ENCODE measurements around the gene LIMK1.
A peak's percentile ranks its signal among the peaks of the same experiment; 100 is the strongest.
"Not testable (repeated sequence)": the region's sequence is repeated elsewhere in the genome, so short reads cannot be mapped to it uniquely, and the experiment has no call there.

The LIMK1 gene

DNA sequence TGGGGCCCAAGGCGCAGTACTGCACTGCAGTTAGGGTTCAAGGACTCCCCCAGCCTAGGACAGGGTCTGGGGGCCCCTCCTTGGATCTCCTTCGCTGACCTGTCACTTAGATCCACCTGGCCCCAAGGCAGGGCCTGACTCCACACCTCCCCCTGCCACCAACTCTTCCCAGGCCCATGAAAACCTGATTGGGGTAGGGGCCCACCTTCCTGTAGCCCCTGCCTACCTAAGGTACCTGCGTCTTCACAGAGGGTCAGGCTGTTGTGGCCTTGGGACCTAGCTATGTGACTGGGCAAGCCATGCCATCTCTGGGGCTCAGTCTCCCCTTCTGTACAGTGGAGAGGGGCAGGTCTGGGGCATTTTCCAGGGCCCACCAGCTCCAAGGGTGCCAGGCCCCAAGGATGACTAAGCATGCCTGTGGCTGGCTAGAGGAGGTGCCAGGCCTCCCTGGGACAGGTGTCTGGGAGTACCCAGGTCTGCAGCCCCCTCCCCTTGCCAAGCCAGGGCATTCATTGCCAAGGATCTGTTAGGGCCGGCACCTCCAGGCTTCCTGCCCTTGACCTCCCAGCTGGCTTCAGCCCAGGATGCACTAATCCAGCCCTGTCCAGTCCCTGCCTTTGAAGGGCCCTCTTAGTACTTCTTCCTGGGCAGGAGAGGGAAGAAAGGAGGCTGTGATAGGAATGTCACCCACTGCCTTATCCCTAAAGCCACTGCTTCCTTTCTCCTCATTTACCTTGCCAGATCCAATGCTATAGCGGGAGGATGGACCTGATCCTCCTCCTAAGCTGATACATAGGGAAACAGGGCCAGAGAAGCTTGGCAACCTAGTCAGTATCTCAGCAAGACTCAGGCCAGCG is 1.3 kb downstream of the LIMK1 start:
- DNase-seq: no peak

DNA sequence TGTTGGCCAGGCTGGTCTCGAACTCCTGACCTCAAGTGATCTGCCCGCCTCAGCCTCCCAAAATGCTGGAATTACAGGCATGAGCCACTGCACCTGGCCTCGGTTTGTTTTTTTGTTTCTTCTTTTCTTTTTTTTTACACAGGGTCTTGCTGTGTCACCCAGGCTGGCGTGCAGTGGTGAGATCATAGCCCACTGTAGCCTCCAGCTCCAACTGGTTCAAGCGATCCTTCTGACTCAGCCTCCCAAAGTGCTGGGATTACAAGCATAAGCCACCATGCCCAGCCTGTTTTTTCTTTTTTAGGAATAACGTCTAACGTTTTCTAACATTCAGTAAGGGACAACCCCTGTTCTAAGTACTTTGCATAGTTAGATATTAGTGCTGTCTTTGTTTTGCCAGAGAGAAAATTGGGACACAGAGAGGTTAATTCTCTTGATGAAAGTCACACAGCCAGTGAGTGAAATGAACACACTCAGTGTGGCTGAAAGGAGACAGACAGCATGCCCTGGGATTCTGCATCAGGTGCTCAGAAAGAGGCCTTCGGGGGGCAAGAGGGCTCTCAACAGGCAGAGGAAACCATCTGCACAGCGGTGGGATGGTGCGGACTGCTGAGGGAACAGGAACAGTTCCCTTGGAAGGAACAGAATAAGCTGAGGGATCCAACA is 4.3 kb downstream of the LIMK1 start:
- no peak for DNase-seq

DNA sequence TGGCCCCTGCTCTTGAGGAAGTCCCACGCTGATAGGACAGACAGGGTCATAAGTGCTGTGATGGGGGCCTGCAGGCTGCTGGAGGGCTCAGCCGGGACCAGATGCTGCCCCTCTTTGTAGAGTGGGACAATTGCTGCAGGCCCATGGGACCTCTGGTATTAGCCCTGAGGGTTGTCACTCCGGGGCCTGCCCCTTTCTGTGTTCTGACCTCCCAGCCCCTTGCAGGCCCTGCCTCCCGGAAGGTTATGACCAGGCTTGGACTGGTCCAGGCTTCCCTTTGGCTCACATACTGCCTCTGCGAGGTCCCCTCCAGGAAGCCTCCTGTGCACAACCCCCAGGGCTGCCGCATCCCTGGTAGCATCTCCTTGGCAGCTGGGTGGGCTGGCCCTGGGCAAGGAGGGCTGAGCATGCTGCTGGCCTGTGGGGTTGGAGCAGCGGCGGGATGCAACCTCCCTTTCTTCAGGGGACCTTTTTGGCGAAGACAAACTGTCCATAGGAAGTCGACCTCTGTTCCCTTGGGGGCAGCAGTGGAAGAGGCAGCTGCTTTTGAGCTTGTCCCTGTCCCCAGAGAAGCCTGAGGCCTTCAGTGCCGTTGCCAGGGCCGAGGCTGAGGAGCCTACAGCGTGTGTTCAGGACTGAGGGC is 8.8 kb downstream of the LIMK1 start:
- no peak for DNase-seq

DNA sequence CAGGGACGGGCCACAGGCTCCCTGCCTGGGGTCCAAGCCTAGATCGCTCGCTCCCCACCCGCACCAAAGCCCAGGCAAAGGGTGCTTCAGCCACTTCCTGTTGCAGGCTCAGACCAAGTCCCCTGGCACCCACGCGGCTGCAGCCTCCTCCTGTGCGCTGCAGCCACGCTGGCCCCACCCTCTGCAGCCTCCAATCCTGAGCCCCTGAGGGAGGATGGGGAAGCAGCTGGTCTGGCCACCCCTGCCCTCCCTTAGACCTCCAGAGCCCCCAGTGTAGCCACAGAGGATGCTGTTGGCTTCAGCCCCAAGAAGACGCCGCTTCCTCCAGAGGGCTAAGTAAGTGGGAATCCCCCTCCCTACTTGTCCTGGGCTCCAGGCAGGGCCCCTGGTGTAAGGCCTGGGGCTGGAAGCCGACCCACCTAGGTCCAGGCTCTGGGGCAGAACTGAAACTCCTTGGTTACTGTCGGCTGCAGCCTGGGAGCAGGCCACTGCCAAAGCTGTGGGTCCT is 9.4 kb downstream of the LIMK1 start:
- DNase-seq: peak; percentile 23

DNA sequence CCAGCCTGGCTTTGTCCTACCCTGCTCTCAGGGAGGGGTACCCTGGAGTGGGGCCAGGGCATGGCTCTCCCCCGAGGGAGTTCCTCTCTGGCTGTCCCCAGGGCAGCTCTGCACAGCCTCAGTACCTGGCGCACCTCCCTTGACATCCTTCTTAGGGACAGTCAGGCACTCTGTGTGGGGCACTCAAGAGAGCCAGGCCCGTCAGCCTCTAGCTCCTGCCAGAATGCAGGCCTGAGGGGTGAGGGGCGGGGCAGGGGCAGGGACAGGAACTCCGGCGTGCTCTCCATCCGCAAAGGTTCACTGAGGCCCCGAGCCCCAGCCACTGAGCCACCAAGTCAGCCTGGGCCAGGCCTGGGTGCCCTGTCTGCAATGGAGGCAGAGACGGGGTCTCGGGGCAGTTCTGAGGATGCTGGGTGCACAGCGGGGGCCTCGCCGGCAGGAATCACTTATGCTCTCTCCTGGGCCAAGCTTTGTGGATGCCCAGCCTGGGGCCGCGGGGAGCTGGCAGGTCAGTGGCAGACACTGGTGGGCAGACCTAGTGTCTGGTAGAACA is 10.1 kb downstream of the LIMK1 start:
- no peak for DNase-seq

DNA sequence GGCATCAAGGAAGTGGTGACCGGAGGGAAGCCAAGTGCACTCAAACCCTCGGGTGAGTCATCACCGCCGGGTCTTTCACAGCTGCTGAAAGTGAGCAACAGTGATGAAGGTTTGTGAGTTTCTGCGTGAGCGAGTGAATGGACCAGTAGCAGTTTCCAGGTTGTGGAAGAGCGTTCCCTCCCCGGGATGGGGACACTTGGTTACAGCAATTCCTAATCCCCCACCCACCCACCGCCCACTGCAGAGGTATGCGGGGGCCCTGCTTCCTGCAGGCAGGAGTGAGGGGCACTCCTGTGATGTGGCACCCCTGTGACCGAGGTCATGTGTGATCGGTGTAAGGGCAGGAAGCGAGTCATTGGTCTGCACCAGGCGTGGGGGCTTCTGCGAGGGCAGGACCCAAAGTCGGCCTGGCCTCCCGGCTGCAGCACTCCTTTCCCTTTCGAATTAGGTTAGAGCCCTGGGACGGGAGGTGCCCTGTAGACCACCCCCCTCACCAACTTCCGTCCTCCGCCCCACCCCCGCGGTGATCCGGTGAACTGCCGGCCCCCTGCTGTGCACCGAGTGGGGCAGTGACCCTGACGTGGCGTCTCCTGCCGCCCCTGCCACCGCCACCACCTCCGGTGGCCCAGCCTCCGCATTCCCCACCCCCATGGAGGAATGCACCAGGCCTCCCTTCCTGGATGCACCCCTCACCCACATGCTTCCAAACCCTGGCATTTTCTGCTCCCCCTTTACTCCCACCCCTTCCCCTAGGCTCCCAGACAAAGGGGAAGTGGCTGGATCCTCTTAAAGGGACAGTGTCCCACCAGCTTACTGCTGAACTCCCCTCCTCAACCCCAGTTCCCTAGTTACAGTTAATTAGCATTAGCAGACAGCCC is 10.9 kb downstream of the LIMK1 start:
- peak; percentile 78 for DNase-seq

DNA sequence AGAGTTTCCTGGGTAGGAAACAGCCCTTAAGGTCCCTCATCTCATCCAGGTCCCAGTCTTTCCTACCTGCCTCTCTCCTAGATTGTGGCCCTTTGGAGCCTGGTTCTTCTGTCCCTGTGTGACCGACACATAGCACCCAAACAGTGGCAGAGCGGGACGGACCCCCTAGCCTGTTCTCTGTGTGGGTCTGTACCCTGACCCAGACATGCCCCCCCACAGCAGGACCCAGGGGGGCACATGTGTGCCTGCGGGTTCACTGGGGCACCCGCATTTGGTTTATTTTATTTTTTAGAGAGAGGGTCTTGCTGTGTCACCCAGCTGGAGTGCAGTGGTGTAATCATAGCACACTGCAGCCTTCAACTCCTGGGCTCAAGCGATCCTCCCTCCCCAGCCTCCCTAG is 11.5 kb downstream of the LIMK1 start:
- DNase-seq: no peak

DNA sequence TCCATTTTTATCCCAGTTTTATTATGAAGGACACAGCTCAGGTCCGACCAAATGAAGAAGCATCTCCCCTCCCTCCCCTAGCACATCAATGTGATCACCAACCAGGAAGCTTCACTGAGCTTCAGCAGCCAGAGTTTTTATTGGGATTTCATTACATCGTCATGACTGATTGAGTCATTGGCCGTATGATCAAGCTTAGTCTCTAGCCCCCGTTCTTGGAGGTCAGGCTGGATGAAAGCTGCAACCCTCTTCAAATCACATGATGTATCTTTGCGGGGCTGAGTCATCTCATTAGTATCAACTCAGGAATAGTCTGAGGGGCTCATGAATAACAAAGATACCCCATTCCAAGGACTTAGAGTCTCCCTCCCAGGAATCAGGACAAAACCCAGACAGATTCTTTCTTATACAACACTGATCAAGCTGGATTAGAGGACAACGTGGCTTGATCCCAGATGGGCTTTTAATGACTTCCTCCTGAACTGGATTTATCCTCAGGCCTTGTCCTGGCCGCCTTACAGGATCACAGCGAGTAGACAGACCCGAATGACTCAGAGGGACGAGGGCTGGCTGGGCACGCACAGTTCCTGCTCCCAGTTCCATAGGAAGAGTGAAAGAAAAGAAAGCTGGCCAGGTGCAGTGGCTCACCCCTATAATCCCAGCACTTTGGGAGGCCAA is 14.5 kb downstream of the LIMK1 start:
- no peak for DNase-seq

DNA sequence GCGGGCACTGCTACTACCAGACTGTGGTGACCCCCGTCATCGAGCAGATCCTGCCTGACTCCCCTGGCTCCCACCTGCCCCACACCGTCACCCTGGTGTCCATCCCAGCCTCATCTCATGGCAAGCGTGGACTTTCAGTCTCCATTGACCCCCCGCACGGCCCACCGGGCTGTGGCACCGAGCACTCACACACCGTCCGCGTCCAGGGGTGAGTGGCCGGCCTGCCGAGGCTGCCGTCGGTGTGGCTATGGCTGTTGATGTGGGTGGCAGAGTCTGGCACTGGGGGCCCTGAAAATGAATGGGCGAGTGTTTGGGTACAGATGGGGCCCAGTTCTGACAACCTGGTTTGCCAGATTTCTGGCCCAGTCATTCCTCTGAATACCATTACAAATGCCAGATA is 15.4 kb downstream of the LIMK1 start:
- DNase-seq: no peak

DNA sequence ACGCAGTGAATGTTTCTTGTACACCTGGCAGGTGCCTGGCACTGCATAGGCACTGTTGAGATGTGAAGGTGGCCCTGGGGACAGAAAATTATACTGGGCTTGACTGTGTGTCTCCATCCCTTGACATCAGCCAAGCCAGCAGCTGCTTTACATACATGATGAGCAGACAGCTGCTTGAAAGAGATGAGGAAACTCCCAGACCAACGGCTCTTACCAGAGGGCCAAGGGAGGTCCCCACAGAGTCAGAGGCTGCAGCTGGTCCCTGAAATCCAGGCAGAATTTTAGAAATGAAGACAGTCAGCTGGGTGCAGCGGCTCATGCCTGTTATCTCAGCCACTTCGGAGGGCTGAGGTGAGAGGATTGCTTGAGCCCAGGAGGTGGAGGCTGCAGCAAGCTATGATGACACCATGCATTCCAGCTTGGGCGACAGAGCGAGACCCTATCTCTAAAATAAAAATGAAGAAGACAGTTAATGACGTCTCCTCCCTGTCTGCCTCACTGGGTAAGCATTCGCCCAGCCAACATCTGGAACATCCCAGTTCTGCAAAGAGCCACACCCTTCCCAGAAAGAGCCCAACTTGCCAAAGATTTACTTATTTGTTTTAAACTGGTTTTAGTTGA is 17.6 kb downstream of the LIMK1 start:
- no peak for DNase-seq

DNA sequence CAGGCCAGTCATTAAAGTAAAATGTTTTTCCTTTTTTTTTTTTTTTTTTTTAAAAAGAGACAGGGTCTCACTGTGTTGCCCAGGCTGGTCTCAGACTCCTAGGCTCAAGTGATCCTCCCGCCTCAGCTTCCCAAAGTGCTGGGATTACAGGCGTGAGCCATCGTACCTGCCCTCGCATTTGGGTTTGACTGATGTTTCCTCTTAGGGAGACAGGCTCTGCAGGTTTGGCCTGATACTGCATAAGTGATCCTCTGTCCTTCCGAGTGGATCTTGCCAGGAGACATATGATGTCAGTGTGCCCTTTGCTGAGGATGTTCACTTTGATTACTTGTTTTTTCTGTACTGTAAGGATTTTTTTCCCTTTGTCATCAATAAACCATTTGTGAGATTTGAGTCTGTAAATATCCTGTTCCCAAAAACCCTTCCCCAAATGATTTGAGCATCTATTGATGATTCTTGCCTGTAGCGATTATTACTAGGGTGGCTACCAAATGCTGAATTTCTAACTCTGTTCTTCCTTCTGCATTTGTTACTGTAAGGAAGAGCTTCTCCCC is 19.7 kb downstream of the LIMK1 start:
- DNase-seq: no peak

DNA sequence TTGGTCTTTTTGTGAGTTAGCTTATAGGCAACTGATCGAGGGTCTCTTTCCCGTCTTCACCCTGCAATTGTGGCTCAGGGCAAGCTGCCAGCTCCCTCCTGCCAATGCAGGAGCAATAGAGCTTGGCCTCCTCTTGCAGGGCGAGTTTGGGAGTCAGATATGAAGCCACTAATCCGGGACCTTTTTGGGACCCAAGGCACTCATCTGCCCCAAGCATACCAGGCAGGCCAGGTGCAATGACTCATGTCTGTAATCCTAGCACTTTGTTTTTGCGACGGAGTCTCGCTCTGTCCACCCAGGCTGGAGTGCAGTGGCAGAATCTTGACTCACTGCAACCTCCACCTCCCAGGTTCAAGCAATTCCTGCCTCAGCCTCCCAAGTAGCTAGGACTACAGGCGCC is 21.1 kb downstream of the LIMK1 start:
- no peak for DNase-seq

DNA sequence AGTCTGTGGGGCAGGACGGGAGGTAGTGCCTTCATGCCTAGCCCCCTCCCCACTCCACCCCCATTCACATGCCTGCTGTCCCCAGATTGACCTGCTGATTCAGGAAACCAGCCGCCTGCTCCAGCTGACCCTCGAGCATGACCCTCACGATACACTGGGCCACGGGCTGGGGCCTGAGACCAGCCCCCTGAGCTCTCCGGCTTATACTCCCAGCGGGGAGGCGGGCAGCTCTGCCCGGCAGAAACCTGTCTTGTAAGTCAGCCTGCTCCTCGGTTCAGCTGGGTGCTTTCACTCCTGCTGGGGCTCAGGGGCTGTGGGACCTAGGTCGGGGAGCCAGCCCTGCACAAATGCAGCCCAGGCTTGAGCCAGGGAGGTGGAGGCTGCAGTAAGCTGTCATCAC is 22.4 kb downstream of the LIMK1 start:
- DNase-seq: no peak

DNA sequence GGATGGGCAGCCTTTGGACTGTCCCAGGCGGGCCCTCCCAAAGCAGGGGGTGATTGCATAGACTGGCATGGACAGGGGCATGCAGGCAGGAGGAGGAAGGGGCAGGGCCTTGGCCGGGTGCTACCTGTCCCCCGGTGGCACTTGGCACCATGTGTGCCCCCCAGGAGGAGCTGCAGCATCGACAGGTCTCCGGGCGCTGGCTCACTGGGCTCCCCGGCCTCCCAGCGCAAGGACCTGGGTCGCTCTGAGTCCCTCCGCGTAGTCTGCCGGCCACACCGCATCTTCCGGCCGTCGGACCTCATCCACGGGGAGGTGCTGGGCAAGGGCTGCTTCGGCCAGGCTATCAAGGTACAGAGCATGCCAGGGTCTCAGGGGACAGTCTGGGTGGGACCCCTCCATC is 23.2 kb downstream of the LIMK1 start:
- DNase-seq: no peak

DNA sequence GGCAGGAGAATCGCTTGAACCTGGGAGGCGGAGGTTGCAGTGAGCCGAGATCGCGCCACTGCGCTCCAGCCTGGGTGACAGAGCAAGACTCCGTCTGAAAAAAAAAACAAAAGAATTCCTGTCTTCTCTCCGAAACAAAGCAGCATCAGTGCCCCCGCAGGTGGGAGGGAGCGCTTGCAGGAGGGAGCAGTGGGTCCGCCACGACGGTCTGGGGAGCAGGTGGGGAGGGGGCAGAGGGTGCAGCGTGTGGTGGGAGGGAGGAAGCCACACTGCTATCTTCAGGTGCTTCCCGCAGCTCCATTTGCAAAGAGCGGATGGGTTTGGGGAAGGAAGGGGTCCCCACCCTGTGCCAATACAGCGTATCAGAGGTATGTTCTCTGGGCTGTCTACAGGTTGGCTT is 31.7 kb downstream of the LIMK1 start:
- no peak for DNase-seq

DNA sequence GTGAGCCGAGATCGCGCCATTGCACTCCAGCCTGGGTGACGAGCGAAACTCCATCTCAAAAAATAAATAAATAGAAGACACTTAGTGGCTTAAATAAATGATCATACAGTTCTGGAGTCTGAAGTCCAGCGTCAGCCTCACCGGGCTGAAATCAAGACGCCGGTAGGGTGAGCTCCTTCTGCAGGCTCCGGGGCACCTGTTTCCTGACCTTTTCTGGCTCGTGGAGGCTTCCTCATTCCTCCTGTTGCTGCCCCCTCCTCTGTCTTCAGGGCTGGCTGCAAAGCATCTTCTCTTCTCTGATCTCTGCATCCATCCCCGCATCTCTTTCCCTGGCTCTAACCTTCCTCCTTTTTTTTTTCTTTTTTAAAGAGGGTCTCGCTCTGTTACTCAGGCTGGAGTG is 32.8 kb downstream of the LIMK1 start:
- DNase-seq: no peak

DNA sequence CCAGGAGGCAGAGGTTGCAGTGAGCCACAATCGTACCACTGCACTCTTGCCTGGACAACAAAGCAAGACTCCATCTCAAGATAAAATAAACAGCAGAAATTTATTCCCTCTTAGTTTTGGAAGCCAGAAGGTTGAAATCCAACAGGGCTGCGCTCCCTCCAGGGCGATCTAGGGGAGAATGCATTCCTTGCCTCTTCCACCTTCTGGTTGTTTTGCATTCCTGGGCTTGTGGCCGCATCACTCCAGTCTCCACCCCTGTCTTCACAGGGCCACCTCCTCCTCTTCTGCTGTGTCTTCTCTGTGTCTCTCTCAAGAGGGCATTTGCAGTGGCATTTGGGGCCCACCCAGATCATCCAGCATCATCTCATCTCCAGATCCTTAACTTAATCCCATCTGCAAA is 36.2 kb downstream of the LIMK1 start:
- no peak for DNase-seq

DNA sequence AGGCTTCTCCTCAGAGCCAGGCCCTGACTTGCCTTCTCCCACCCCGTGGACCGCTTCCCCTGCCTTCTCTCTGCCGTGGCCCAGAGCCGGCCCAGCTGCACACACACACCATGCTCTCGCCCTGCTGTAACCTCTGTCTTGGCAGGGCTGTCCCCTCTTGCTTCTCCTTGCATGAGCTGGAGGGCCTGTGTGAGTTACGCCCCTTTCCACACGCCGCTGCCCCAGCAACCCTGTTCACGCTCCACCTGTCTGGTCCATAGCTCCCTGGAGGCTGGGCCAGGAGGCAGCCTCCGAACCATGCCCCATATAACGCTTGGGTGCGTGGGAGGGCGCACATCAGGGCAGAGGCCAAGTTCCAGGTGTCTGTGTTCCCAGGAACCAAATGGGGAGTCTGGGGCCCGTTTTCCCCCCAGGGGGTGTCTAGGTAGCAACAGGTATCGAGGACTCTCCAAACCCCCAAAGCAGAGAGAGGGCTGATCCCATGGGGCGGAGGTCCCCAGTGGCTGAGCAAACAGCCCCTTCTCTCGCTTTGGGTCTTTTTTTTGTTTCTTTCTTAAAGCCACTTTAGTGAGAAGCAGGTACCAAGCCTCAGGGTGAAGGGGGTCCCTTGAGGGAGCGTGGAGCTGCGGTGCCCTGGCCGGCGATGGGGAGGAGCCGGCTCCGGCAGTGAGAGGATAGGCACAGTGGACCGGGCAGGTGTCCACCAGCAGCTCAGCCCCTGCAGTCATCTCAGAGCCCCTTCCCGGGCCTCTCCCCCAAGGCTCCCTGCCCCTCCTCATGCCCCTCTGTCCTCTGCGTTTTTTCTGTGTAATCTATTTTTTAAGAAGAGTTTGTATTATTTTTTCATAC is 38.0 kb downstream of the LIMK1 start:
- no peak for DNase-seq

DNA sequence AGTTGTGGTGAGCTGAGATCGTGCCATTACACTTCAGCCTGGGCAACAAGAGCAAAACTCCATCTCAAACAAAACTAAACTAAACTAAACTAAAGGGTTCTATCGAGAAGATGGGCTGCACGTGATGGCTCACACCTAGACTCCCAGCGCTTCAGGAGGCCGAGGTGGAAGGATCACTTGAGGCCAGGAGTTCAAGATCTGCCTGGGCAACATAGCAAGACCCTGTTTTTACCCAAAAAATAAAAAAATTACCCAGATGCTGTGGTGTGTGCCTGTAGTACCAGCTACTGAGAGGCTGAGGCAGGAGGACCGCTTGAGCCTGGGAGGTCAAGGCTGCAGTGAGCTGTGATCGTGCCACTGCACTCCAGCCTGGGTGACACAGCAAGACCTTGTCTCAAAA is 40.3 kb downstream of the LIMK1 start:
- not testable (repeated sequence) for DNase-seq

DNA sequence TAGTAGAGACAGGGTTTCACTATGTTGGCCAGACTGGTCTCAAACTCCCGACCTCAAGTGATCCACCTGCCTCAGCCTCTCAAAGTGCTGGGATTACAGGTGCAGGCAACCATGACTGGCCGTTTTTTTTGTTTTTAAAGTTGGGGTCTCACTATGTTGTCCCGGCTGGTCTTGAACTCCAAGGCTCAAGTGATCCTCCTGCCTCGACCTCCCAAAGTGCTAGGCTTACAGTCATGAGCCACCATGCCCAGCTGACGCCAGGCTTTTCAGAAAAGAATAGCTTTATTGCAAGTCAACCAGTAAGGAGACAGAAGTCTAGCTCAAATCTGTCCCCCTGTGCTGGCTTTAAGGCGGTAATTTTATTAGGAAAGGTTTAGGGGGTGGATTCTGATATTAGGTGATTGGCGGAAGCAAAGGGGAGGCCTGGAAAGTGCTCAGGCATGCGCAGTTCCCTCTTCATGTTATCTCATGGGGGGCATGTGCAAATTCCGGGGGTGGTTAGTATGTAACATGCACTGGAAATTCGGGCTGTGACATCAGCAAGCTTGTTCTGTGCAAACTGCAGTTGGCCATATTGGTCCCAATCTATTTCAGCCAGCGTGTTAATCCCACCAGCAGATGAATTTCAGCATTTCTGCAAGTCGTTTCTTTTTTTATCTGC is 42.7 kb downstream of the LIMK1 start:
- no peak for DNase-seq

Data from CD4-positive, alpha-beta T cell treated with Interleukin-17A for 1 hour (primary cell).